ENCODE results near the gene MRPS23. TPM values are rescaled to one million over a fixed set of nuclear protein-coding genes. Genes with fewer than 3 reads are reported as not detected.

MRPS23 gene
- total RNA-seq = 10 to 100 TPM; 12.8 to 17.3 (median 17.2) TPM
- total RNA-seq (2013) = 29.8 TPM

DNA sequence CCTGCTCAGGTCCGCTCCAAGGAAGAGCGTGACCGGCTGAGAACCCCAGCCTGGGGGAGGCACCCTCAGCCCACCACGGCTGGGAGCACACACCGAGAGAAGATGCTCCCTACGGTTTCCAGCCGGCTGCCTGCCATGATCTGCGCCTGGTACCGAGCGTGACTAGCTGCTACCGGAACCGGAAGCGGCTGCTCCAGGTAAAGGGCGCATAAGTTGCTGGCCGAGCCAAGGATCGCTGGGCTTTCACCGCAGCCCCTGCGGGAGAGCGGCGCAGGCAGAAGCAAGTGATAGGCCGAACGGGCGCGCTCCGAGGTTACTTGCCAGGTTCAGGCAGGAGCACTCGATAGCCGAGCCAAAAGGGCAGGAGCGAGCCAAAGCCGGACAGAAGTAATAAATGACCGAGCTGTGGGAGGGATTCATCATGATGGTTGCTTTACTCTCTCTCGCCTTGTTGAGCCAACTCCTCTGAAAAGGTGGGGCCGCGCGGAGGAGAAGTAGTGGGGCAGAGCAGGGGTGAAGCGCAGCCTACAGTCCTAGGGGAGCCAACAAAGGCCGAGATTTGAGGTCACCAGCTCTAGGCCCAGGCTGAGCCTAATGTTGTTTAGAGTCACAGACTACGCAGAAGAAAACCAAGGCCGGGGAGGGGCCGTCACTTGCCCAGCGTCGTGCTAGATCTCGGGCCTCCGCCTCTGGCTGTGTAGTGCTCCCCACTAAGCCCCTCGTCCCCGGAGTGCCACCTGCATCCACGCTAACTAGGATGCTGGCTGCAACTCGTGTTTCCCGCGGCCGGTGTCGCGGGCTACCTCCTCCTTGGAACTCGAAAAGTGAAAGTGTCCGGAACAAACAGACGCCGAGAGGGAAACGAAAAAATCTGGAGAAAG is at the start of gene MRPS23:
Gene MRPS23, minus strand, starts transcription at position 171 of the 881 bp plus-strand sequence. Its CDS starts 34 bp downstream, at position 137.
- H3K4me1 Mint-ChIP-seq = peaks cover 33 to 36% of the 10 kb centered on the region in 2 donors
- 1% methylated on average over 57 of the region's 57 CpGs for WGBS (ENCODE audit: insufficient coverage)
- H3K9me3 ChIP-seq (ENCODE audit: control insufficient read depth, insufficient read depth, low read length) = no peaks in the 10 kb centered on the region
- peak within 1 kb of the TSS; percentile 99 for H3K4me3 Mint-ChIP-seq
- H3K36me3 Mint-ChIP-seq = no peaks in the 10 kb centered on the region
- H3K27ac ChIP-seq (ENCODE audit: low read length) = peak within 1 kb of the TSS; percentile 91
- H3K36me3 ChIP-seq (ENCODE audit: control insufficient read depth, insufficient read depth, low read length) = peaks cover 4% of the 10 kb centered on the region
- H3K4me1 ChIP-seq (ENCODE audit: control insufficient read depth, insufficient read depth, low read length) = peaks cover 18% of the 10 kb centered on the region
- peak within 1 kb of the TSS; percentile 77 for H3K4me3 ChIP-seq (ENCODE audit: low read length)
- intact Hi-C loops (cut with micrococcal nuclease) = loop anchor here (1.0 kb wide), 1 partner anchor 157 kb away; the partner anchor contains the start of gene SRSF1
- DNase-seq (peak; percentile 90 to 98), ATAC-seq (peak; percentile 93 to 99 (median 96))
- TF ChIP-seq, protein P1, sequence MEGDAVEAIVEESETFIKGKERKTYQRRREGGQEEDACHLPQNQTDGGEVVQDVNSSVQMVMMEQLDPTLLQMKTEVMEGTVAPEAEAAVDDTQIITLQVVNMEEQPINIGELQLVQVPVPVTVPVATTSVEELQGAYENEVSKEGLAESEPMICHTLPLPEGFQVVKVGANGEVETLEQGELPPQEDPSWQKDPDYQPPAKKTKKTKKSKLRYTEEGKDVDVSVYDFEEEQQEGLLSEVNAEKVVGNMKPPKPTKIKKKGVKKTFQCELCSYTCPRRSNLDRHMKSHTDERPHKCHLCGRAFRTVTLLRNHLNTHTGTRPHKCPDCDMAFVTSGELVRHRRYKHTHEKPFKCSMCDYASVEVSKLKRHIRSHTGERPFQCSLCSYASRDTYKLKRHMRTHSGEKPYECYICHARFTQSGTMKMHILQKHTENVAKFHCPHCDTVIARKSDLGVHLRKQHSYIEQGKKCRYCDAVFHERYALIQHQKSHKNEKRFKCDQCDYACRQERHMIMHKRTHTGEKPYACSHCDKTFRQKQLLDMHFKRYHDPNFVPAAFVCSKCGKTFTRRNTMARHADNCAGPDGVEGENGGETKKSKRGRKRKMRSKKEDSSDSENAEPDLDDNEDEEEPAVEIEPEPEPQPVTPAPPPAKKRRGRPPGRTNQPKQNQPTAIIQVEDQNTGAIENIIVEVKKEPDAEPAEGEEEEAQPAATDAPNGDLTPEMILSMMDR (IDR thresholded peaks at IDR 0.05) = no peak
- H3K27ac Mint-ChIP-seq = peak within 1 kb of the TSS; percentile 98 to 99
- H3K9me3 Mint-ChIP-seq = no peaks in the 10 kb centered on the region
- H3K27me3 Mint-ChIP-seq (ENCODE audit: low read depth in 2 of 2) = no peaks in the 10 kb centered on the region
- H3K27me3 ChIP-seq (ENCODE audit: control insufficient read depth, insufficient read depth, low read length) = no peaks in the 10 kb centered on the region

GRCh38 chr17:57899391-57899790 is 49.5 kb upstream of the MRPS23 start:
- Histone ChIP-seq H3K9me3 (ENCODE audit: control insufficient read depth, insufficient read depth, low read length) (no peaks in the 10 kb centered on the region), H3K36me3 (ENCODE audit: control insufficient read depth, insufficient read depth, low read length) (no peaks in the 10 kb centered on the region), H3K27ac (ENCODE audit: low read length) (no peak overlapping the region), H3K4me1 (ENCODE audit: control insufficient read depth, insufficient read depth, low read length) (peaks cover 47% of the 10 kb centered on the region), H3K4me3 (ENCODE audit: low read length) (no peak overlapping the region), H3K27me3 (ENCODE audit: control insufficient read depth, insufficient read depth, low read length) (no peaks in the 10 kb centered on the region)
- no peak for ATAC-seq
- no peak for DNase-seq
- TF ChIP-seq, protein P1 (IDR thresholded peaks at IDR 0.05) = no peak
- Mint-ChIP-seq H3K36me3 (no peaks in the 10 kb centered on the region), H3K4me3 (no peak overlapping the region), H3K9me3 (no peaks in the 10 kb centered on the region), H3K27me3 (ENCODE audit: low read depth in 2 of 2) (no peaks in the 10 kb centered on the region), H3K27ac (no peak overlapping the region), H3K4me1 (peaks cover 15 to 21% of the 10 kb centered on the region in 2 donors)
- intact Hi-C loops (cut with micrococcal nuclease) = no loop called here
- 81% methylated on average over 8 of the region's 8 CpGs for WGBS (ENCODE audit: insufficient coverage)

DNA sequence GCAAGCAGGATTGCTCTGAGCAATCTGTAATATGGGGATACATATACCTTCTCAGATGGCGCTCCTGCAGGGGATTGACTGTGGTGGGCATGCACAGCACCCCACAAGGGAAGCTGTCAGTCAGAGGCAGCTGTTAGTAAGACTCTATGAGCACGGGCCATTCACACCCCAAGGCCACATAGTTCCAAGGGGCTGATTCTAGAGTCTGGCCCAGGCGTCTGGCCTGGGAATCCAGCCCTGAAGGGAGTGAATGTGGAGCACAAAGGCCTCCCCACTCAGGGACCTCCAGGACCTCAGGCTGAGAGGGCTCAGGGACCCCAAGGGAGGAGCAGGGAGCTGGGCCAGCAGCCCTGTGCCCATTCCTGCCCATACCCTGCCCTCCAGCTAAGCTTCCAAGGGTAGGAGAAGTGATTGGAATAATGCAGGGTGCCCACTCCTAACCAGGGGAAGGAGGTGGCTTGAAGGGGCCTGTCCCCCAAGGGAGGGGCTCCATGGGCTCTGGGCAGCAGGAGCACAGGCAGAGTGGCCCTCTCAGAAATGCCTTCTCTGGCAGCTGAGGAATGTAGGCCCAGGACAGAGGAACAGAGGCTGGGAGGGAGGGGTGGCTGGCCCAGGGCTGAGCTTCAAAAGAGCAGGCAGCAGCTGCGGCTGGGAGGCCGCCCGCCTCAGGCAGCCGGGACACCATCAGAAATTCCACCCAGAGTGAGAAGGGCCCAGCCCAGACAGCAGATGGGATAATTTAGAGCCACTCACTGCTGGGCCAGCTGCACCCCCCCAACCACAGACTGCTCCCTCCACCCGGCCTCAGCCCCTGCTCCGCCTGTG is 48.9 kb upstream of the MRPS23 start:
- TF ChIP-seq, protein P1 (IDR thresholded peaks at IDR 0.05) = no peak
- H3K27me3 ChIP-seq (ENCODE audit: control insufficient read depth, insufficient read depth, low read length) = no peaks in the 10 kb centered on the region
- H3K4me1 ChIP-seq (ENCODE audit: control insufficient read depth, insufficient read depth, low read length) = peaks cover 40% of the 10 kb centered on the region
- intact Hi-C loops (cut with micrococcal nuclease) = no loop called here
- Mint-ChIP-seq H3K4me3 (no peak overlapping the region), H3K4me1 (peaks cover 14 to 21% of the 10 kb centered on the region in 2 donors), H3K27ac (no peak overlapping the region), H3K27me3 (ENCODE audit: low read depth in 2 of 2) (no peaks in the 10 kb centered on the region), H3K36me3 (no peaks in the 10 kb centered on the region), H3K9me3 (no peaks in the 10 kb centered on the region)
- WGBS (ENCODE audit: insufficient coverage) = 84% methylated on average over 9 of the region's 9 CpGs
- no peaks in the 10 kb centered on the region for H3K36me3 ChIP-seq (ENCODE audit: control insufficient read depth, insufficient read depth, low read length)
- DNase-seq = no peak
- no peak overlapping the region for H3K4me3 ChIP-seq (ENCODE audit: low read length)
- no peak overlapping the region for H3K27ac ChIP-seq (ENCODE audit: low read length)
- H3K9me3 ChIP-seq (ENCODE audit: control insufficient read depth, insufficient read depth, low read length) = no peaks in the 10 kb centered on the region
- ATAC-seq = no peak

All from natural killer cell (primary cell).